Peyer's patch (tissue), 4 donors: ENCODE data around the gene RGS12. TPM values are rescaled to one million over a fixed set of nuclear protein-coding genes. Genes with fewer than 3 reads are reported as not detected.

Experiments used
- DNase-seq, 3 donors: peaks; one replicate each; pipeline ENCODE4 v3.0.0-alpha.2; 2017 to 2019
- H3K27ac ChIP-seq, 4 donors: fragments of 200-600 bp; sonication (generic); one replicate each; pipeline ENCODE4 v1.5.1; 2016 to 2019
- H3K27me3 ChIP-seq, 2 donors: fragments of 200-600 bp; sonication (generic); one replicate each; pipeline ENCODE4 v1.5.1; 2019
- H3K36me3 ChIP-seq, 3 donors: fragments of 200-600 bp; sonication (generic); one replicate each; pipeline ENCODE4 v1.5.1; 2016 to 2019
- H3K4me1 ChIP-seq, 4 donors: fragments of 200-600 bp; sonication (generic); one replicate each; pipeline ENCODE4 v1.5.1; 2016 to 2019
- H3K4me3 ChIP-seq, 4 donors: fragments of 200-600 bp; sonication (generic); 1 replicate in 3 of 4; 2 replicates in 1 of 4; pipeline ENCODE4 v1.5.1; 2016 to 2019; ENCODE audit warnings: mild to moderate bottlenecking in 1 of 4
- H3K9me3 ChIP-seq, 4 donors: fragments of 200-600 bp; sonication (generic); one replicate each; pipeline ENCODE4 v1.5.1; 2016 to 2019; ENCODE audit warnings: mild to moderate bottlenecking in 1 of 4
- CTCF ChIP-seq, 6 experiments: fragments of 450-650 bp in 4 of 6; fragments of 200-600 bp in 2 of 6; sonication (generic) in 1 of 6; IDR thresholded peaks; one replicate each; pipeline ENCODE4 v1.5.1; 2017 to 2019; ENCODE audit warnings: antibody characterized with exemption in 6 of 6, mild to moderate bottlenecking in 3 of 6, moderate library complexity in 1 of 6
- POLR2A ChIP-seq, 2 donors: fragments of 450-650 bp; IDR thresholded peaks; one replicate each; pipeline ENCODE4 v1.5.1; 2017; ENCODE audit warnings: antibody characterized with exemption in 2 of 2, mild to moderate bottlenecking in 2 of 2, moderate library complexity in 2 of 2
- total RNA-seq, 4 donors: library from RNA; depleted of rRNA; stranded (reverse); fragments of >200 nt; gene quantifications; one replicate each; pipeline ENCODE4 v1.1.0, GENCODE V29; 2016

Gene RGS12
- total RNA-seq, 4 donors from 2014 or later, result 24.3 to 36.5 (median 35.3) TPM

- TF ChIP-seq POLR2A (IDR thresholded peaks at IDR 0.05), result no peak
- no peaks in the 10 kb centered on the region for H3K9me3 ChIP-seq
- no peak overlapping the region for H3K27ac ChIP-seq
- H3K4me3 ChIP-seq, result no peak overlapping the region
- no peaks in the 10 kb centered on the region for H3K27me3 ChIP-seq
- DNase-seq, result no peak
- peaks cover 0 to 4% (median 0%) of the 10 kb centered on the region in 3 donors for H3K36me3 ChIP-seq
- no peaks in the 10 kb centered on the region for H3K4me1 ChIP-seq
Observed at GRCh38 chr4:3338976-3339531, 46.2 kb downstream of the RGS12 start.

- Histone ChIP-seq H3K27ac (no peak overlapping the region), H3K36me3 (peaks cover 0 to 4% (median 0%) of the 10 kb centered on the region in 3 donors), H3K4me1 (no peaks in the 10 kb centered on the region), H3K4me3 (no peak overlapping the region), H3K9me3 (no peaks in the 10 kb centered on the region), H3K27me3 (no peaks in the 10 kb centered on the region)
- DNase-seq, result no peak
- TF ChIP-seq POLR2A (IDR thresholded peaks at IDR 0.05), result no peak
Observed at GRCh38 chr4:3339577-3339976, 46.8 kb downstream of the RGS12 start.

- Histone ChIP-seq H3K36me3 (peaks cover 0 to 4% (median 0%) of the 10 kb centered on the region in 3 donors), H3K27me3 (no peaks in the 10 kb centered on the region), H3K4me1 (no peaks in the 10 kb centered on the region), H3K27ac (no peak overlapping the region), H3K9me3 (no peaks in the 10 kb centered on the region), H3K4me3 (no peak overlapping the region)
- TF ChIP-seq CTCF (IDR thresholded peaks at IDR 0.05) (no peak), POLR2A (IDR thresholded peaks at IDR 0.05) (no peak)
- no peak for DNase-seq
Observed at GRCh38 chr4:3340038-3340699, 47.3 kb downstream of the RGS12 start.

GRCh38 chr4:3340700-3341083 is 47.9 kb downstream of the RGS12 start:
- TF ChIP-seq CTCF (IDR thresholded peaks at IDR 0.05) (no peak), POLR2A (IDR thresholded peaks at IDR 0.05) (no peak)
- no peak for DNase-seq
- Histone ChIP-seq H3K4me1 (no peaks in the 10 kb centered on the region), H3K27ac (no peak overlapping the region), H3K9me3 (no peaks in the 10 kb centered on the region), H3K27me3 (no peaks in the 10 kb centered on the region), H3K36me3 (peaks cover 0 to 4% (median 0%) of the 10 kb centered on the region in 3 donors), H3K4me3 (no peak overlapping the region)

- DNase-seq, result no peak
- Histone ChIP-seq H3K36me3 (peaks cover 0 to 4% (median 0%) of the 10 kb centered on the region in 3 donors), H3K27me3 (no peaks in the 10 kb centered on the region), H3K4me1 (no peaks in the 10 kb centered on the region), H3K4me3 (no peak overlapping the region), H3K27ac (no peak overlapping the region), H3K9me3 (no peaks in the 10 kb centered on the region)
- TF ChIP-seq POLR2A (IDR thresholded peaks at IDR 0.05) (no peak), CTCF (IDR thresholded peaks at IDR 0.05) (no peak)
Observed at GRCh38 chr4:3341760-3342159, 48.9 kb downstream of the RGS12 start.

- no peak for DNase-seq
- TF ChIP-seq CTCF (IDR thresholded peaks at IDR 0.05) (no peak), POLR2A (IDR thresholded peaks at IDR 0.05) (no peak)
Observed at GRCh38 chr4:3342182-3342854, 49.5 kb downstream of the RGS12 start.

More at GRCh38 chr4:3342182-3342854, 49.5 kb downstream of the RGS12 start:
- Histone ChIP-seq H3K27ac (no peak overlapping the region), H3K36me3 (peaks cover 0 to 4% (median 0%) of the 10 kb centered on the region in 3 donors), H3K4me3 (no peak overlapping the region), H3K4me1 (no peaks in the 10 kb centered on the region), H3K27me3 (no peaks in the 10 kb centered on the region), H3K9me3 (no peaks in the 10 kb centered on the region)

Other genes starting within 250 kb of the RGS12 start
- not detected for gene HTT-AS, start 218.5 kb upstream of the RGS12 start, total RNA-seq
- gene HTT, start 218.3 kb upstream of the RGS12 start, total RNA-seq, result 100 to 1,000 TPM in 2 of 4 donors, 10 to 100 TPM in 2; 62.3 to 133 (median 113) TPM
- gene MSANTD1, start 43.9 kb upstream of the RGS12 start, total RNA-seq, result 1 to 10 TPM in 3 of 4 donors, under 1 TPM in 1; 0.35 to 2.5 (median 1.5) TPM
- not detected for gene HGFAC, start 148.9 kb downstream of the RGS12 start, total RNA-seq
- gene DOK7, start 170.3 kb downstream of the RGS12 start, total RNA-seq, result 1 to 10 TPM in 2 of 4 donors, under 1 TPM in 1, not detected in 1; 0.53 to 5.7 (median 4.1) TPM
- 100 to 1,000 TPM in 3 of 4 donors, 10 to 100 TPM in 1; 82.6 to 116 (median 109) TPM for gene LRPAP1, start 239.4 kb downstream of the RGS12 start, total RNA-seq